GM12878 (cell line): ENCODE results near the gene COL9A3. TPM values are rescaled to one million over a fixed set of nuclear protein-coding genes. Genes with fewer than 3 reads are reported as not detected.

Experiments
- ATAC-seq: fragments of 200-7000 bp; cut with Tn5 transposase; 3 replicates; pipeline ENCODE4 v1.9.1; 2020; ENCODE audit warnings: mild to moderate bottlenecking, moderate library complexity
- BruUV-seq: library from RNA; stranded (reverse); fragments of 400-500 nt; replicated peaks from 2 replicates; lab custom pipeline; 2021; lab: Mats Ljungman, UMichigan
- CTCF ChIA-PET: fragments of 300-600 bp; sonication (Branson Sonifier 250); formaldehyde crosslinking; extraction: SDS; loops from one replicate; lab custom pipeline; 2021; ENCODE audit warnings: inconsistent platforms; lab: Yijun Ruan, JAX
- POLR2A ChIA-PET: fragments of 350-600 bp; formaldehyde crosslinking; extraction: SDS; loops from one replicate; lab custom pipeline; 2021; ENCODE audit warnings: inconsistent platforms; lab: Charles Lee
- RAD21 ChIA-PET: fragments of 300-600 bp; sonication (Branson Sonifier 250); formaldehyde crosslinking; loops from one replicate; lab custom pipeline; 2023; ENCODE audit warnings: antibody characterized with exemption; ENCODE audit not compliant: unreplicated experiment; lab: Charles Lee
- SMC1A ChIA-PET: fragments of 300-600 bp; sonication (Branson Sonifier 250); formaldehyde crosslinking; loops from one replicate; lab custom pipeline; 2023; ENCODE audit not compliant: unreplicated experiment, uncharacterized antibody; lab: Charles Lee
- DNase-seq: peaks from one replicate; pipeline ENCODE4 v3.0.0-alpha.2; 2011; ENCODE audit warnings: low read depth, low spot score
- FAIRE-seq: peaks from 3 replicates; lab custom pipeline; 2011; peaks lifted over from hg19 to GRCh38; lab: Jason Lieb, UNC
- H2AFZ ChIP-seq: 2 replicates; pipeline ENCODE4 v1.6.0; 2011; ENCODE audit warnings: low read depth, low read length, control low read depth; ENCODE audit not compliant: control insufficient read depth
- H3K27ac ChIP-seq: 2 replicates; pipeline ENCODE4 v1.5.1; 2011; ENCODE audit warnings: control low read depth; ENCODE audit not compliant: control insufficient read depth, insufficient read depth
- H3K27me3 ChIP-seq, 2 experiments: replicated peaks in 1 of 2; 2 replicates each; pipeline versions ENCODE4 v1.6.0 to v1.6.1; 2011; ENCODE audit warnings: low read length in 1 of 2; ENCODE audit not compliant: control insufficient read depth in 2 of 2, insufficient read depth in 2 of 2
- H3K36me3 ChIP-seq, 2 experiments: 2 replicates each; pipeline ENCODE4 v1.5.1; 2011; ENCODE audit warnings: low read length in 1 of 2; ENCODE audit not compliant: control insufficient read depth in 2 of 2, insufficient read depth in 2 of 2
- H3K4me1 ChIP-seq: 2 replicates; pipeline ENCODE4 v1.6.1; 2011; ENCODE audit warnings: mild to moderate bottlenecking, low read length, moderate library complexity, mixed read lengths; ENCODE audit not compliant: control insufficient read depth, insufficient read depth
- H3K4me2 ChIP-seq: 2 replicates; pipeline ENCODE4 v1.6.0; 2011; ENCODE audit warnings: control low read depth; ENCODE audit not compliant: control insufficient read depth, insufficient read depth
- H3K4me3 ChIP-seq: fragments of 200-600 bp; sonication (generic); 2 replicates; pipeline ENCODE4 v1.5.1; 2016
- H3K79me2 ChIP-seq: 2 replicates; pipeline ENCODE4 v1.6.0; 2011; ENCODE audit warnings: low read length; ENCODE audit not compliant: control insufficient read depth, insufficient read depth
- H3K9ac ChIP-seq: 2 replicates; pipeline ENCODE4 v1.8.0; 2011; ENCODE audit warnings: low read length, control low read depth, mixed read lengths; ENCODE audit not compliant: control insufficient read depth, insufficient read depth
- H3K9me3 ChIP-seq: replicated peaks from 3 replicates; pipeline ENCODE4 v1.5.1; 2011; ENCODE audit warnings: mild to moderate bottlenecking, low read length; ENCODE audit not compliant: control insufficient read depth, insufficient read depth
- H4K20me1 ChIP-seq: 2 replicates; pipeline ENCODE4 v1.6.0; 2011; ENCODE audit not compliant: control insufficient read depth, insufficient read depth
- BMI1 ChIP-seq: fragments of 450-650 bp; IDR thresholded peaks from 2 replicates; pipeline ENCODE4 v1.6.1; 2016; ENCODE audit warnings: mild to moderate bottlenecking, moderate library complexity, borderline replicate concordance
- IKZF2 ChIP-seq, 2 experiments: fragments of 450-650 bp; IDR thresholded peaks; 2 replicates each; pipeline ENCODE4 v1.6.1; 2017; ENCODE audit warnings: mild to moderate bottlenecking in 2 of 2, moderate library complexity in 2 of 2
- NFYA ChIP-seq: IDR thresholded peaks from 2 replicates; pipeline ENCODE4 v1.6.1; 2011; ENCODE audit warnings: low read depth, mild to moderate bottlenecking, low read length, improper control_type of control experiment, borderline replicate concordance
- POLR2AphosphoS5 ChIP-seq: IDR thresholded peaks from 2 replicates; pipeline ENCODE4 v1.6.1; 2011; ENCODE audit warnings: mild to moderate bottlenecking, low read length, inconsistent platforms
- WGBS: methylation state at CpG from one replicate; pipeline ENCODE4 v1.1.6; 2016; ENCODE audit warnings: low lambda C conversion rate; ENCODE audit not compliant: insufficient replicate concordance, insufficient coverage; ENCODE audit errors: missing lambda C conversion rate; 5-methylcytosine and 5-hydroxymethylcytosine counted together
- in situ Hi-C: fragments of 300-500 bp; cut with MboI; formaldehyde crosslinking; loops from 9 replicates; pipeline ENCODE4 v1.14.3; 2018; ENCODE audit warnings: mixed read lengths
- intact Hi-C: fragments of 100-400 bp; cut with micrococcal nuclease; formaldehyde crosslinking; loops from one replicate; pipeline ENCODE4 v1.14.2; 2022; ENCODE audit not compliant: unreplicated experiment
- polyA plus RNA-seq, 11 experiments: library from polyadenylated mRNA; depleted of rRNA in 4 of 11; unstranded in 6 of 11; stranded (reverse) in 5 of 11; fragments of >200 nt; fragmentation: Nextera tagmentation in 4 of 11; fragmentation: Illumina TruSeq in 1 of 11; extraction: Ambion mirVana in 4 of 11; extraction: Trizol in 1 of 11; gene quantifications; 1 replicate in 1 of 11; 2 replicates in 10 of 11; pipeline versions ENCODE4 v1.2.1 to v1.2.3, GENCODE V29; 2011 to 2016; ENCODE audit warnings: inconsistent platforms in 2 of 11, missing spikeins in 2 of 11, low read depth in 1 of 11
- total RNA-seq, 4 experiments: library from RNA; depleted of rRNA in 3 of 4; stranded (reverse); fragments of >200 nt in 3 of 4; fragmentation: Illumina TruSeq in 1 of 4; extraction: Trizol in 1 of 4; gene quantifications; 2 replicates each; pipeline versions ENCODE4 v1.2.1 to v1.2.3, GENCODE V29; 2013 to 2021
- TF ChIP-seq, protein P1 (sequence below): fragments of 450-650 bp; IDR thresholded peaks from 2 replicates; pipeline ENCODE4 v1.6.1; 2017; ENCODE audit warnings: mild to moderate bottlenecking, moderate library complexity

Gene COL9A3
- total and polyA plus RNA-seq, 10 of the 15 experiments (the other 5 are each of a cell fraction or from before 2014, with no cell fraction given) = 0.09 to 1.7 (median 0.63) TPM; not detected in 1

DNA sequence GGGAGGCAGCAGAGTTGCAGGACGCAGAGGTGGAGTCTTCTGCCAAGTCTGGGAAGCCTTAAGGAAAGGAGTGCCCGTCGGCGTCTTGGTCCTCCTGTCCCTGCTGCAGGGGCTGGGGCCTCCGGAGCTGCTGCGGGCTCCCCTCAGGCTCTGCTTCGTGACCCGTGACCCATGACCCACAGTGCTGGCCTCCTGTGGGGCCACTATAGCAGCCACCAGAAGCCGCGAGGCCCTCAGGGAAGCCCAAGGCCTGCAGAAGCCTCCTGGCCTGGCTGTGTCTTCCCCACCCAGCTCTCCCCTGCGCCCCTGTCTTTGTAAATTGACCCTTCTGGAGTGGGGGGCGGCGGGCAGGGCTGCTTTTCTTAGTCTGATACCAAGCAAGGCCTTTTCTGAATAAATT, 3.3 kb upstream of the COL9A3 start (continued):
- TF ChIP-seq, protein P1, sequence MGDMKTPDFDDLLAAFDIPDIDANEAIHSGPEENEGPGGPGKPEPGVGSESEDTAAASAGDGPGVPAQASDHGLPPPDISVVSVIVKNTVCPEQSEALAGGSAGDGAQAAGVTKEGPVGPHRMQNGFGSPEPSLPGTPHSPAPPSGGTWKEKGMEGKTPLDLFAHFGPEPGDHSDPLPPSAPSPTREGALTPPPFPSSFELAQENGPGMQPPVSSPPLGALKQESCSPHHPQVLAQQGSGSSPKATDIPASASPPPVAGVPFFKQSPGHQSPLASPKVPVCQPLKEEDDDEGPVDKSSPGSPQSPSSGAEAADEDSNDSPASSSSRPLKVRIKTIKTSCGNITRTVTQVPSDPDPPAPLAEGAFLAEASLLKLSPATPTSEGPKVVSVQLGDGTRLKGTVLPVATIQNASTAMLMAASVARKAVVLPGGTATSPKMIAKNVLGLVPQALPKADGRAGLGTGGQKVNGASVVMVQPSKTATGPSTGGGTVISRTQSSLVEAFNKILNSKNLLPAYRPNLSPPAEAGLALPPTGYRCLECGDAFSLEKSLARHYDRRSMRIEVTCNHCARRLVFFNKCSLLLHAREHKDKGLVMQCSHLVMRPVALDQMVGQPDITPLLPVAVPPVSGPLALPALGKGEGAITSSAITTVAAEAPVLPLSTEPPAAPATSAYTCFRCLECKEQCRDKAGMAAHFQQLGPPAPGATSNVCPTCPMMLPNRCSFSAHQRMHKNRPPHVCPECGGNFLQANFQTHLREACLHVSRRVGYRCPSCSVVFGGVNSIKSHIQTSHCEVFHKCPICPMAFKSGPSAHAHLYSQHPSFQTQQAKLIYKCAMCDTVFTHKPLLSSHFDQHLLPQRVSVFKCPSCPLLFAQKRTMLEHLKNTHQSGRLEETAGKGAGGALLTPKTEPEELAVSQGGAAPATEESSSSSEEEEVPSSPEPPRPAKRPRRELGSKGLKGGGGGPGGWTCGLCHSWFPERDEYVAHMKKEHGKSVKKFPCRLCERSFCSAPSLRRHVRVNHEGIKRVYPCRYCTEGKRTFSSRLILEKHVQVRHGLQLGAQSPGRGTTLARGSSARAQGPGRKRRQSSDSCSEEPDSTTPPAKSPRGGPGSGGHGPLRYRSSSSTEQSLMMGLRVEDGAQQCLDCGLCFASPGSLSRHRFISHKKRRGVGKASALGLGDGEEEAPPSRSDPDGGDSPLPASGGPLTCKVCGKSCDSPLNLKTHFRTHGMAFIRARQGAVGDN = no peak
- TF ChIP-seq BMI1 (no peak), IKZF2 (IDR thresholded peaks at IDR 0.05) (no peak)
- TF ChIP-seq, all 136 proteins: peak for 0

DNA sequence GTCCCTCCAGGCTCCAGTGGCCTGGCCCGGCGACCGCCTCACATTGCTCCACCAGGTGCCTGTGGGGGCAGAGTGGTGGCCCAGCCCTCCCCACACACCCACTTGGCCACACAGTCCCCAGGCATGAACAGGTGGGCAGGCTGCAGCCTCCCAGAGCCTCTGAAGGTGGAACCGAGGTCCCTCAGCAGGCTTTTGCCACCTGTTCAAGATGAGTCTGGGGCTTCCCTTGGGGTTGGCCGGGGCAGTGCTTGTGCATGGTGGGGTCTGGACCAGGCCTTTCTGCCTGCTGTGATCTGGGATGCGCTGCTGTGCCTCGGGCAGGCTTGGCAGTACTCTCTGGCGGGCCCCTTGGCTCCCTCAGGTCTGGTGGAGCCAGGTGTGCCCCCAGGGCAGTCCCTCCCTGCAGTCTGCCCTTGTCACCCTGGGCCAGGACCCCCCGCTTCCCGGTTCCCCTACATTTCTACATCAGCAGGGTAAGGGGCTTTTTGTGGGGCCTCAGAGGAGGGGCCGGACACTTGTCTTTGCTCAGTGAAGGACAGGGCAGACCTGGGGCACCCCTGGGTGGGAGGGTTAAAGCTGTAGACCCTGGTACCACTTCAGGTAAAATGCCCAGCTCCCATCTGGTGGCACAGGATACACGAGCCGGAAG, 2.7 kb upstream of the COL9A3 start:
- H3K9me3 ChIP-seq = no peaks in the 10 kb centered on the region
- DNase-seq = no peak
- ChIA-PET SMC1A (no interaction called here), CTCF (no interaction called here), POLR2A (no interaction called here), RAD21 (no interaction called here)
- peaks cover 5 to 8% of the 10 kb centered on the region in 2 experiments; a peak in 3 of 4 replicates for H3K27me3 ChIP-seq
- in situ Hi-C loops = no loop called here
- peaks cover 3 to 29% of the 10 kb centered on the region in 2 experiments; a peak in 3 of 4 replicates for H3K36me3 ChIP-seq
- peak; percentile 27 for ATAC-seq
- no peak overlapping the region for H2AFZ ChIP-seq
- whole genome bisulfite sequencing = 52% methylated on average over 13 of the region's 13 CpGs
- intact Hi-C loops = no loop called here
- H3K4me1 ChIP-seq = no peaks in the 10 kb centered on the region
- H3K9ac ChIP-seq = no peak overlapping the region
- H4K20me1 ChIP-seq = no peaks in the 10 kb centered on the region
- no peak overlapping the region for H3K4me2 ChIP-seq
- BruUV-seq = no TSS peak
- no peaks in the 10 kb centered on the region for H3K79me2 ChIP-seq
- no peak overlapping the region for H3K4me3 ChIP-seq
- FAIRE-seq = no peak
- peak; percentile 40; the same call in 1 of the 2 replicates for TF ChIP-seq POLR2AphosphoS5
- TF ChIP-seq NFYA = no peak
- TF ChIP-seq, all 136 proteins: peak for 1
- no peak overlapping the region for H3K27ac ChIP-seq
